Mammary epithelial cell (primary cell): ENCODE results near the gene COG2.

Experiments
- CTCF ChIP-seq, 2 donors: IDR thresholded peaks in 1 of 2; conservative IDR thresholded peaks in 1 of 2; 2 replicates each; pipeline ENCODE4 v1.5.1; 2011 to 2012; ENCODE audit warnings: inconsistent platforms in 2 of 2, low read length in 2 of 2, mild to moderate bottlenecking in 2 of 2, control low read depth in 1 of 2, low read depth in 1 of 2; ENCODE audit not compliant: insufficient read depth in 1 of 2; ENCODE audit errors: extremely low read depth in 1 of 2
- EZH2 ChIP-seq: IDR thresholded peaks from 2 replicates; pipeline ENCODE4 v1.6.1; 2012; ENCODE audit warnings: low read length, inconsistent platforms, borderline replicate concordance

GRCh38 chr1:230596306-230596705 is 46.0 kb upstream of the COG2 start:
- TF ChIP-seq CTCF (conservative IDR thresholded peaks at IDR 0.05 in 1 of 2, IDR thresholded peaks at IDR 0.05 in 1 of 2; ENCODE audit: extremely low read depth in 1 of 2, insufficient read depth in 1 of 2, low read depth in 1 of 2, low read length in 2 of 2): no peak
- no peak for TF ChIP-seq EZH2
